ENCODE results near the gene SLC22A1. TPM values are rescaled to one million over a fixed set of nuclear protein-coding genes. Genes with fewer than 3 reads are reported as not detected.
A peak's percentile ranks its signal among the peaks of the same experiment; 100 is the strongest.

The SLC22A1 gene
- total RNA-seq, 1 donor from 2014 or later, result 2.0 TPM

GRCh38 chr6:160078883-160079685, 42.5 kb upstream of the SLC22A1 start:
- no peak overlapping the region for H3K27ac Mint-ChIP-seq
- peaks cover 57% of the 10 kb centered on the region for H3K36me3 Mint-ChIP-seq
- H3K4me1 Mint-ChIP-seq, result no peaks in the 10 kb centered on the region

GRCh38 chr6:160079686-160080043, 42.0 kb upstream of the SLC22A1 start:
- H3K27ac Mint-ChIP-seq, result no peak overlapping the region
- H3K4me1 Mint-ChIP-seq, result no peaks in the 10 kb centered on the region
- no peak overlapping the region for H3K4me3 Mint-ChIP-seq
- no peaks in the 10 kb centered on the region for H3K27me3 Mint-ChIP-seq (ENCODE audit: low read depth)
- H3K36me3 Mint-ChIP-seq, result peaks cover 58% of the 10 kb centered on the region
- peaks cover 6% of the 10 kb centered on the region for H3K9me3 Mint-ChIP-seq
- no peak for DNase-seq (ENCODE audit: low spot score in 2 of 2, unreplicated experiment in 2 of 2)
- no peak for TF ChIP-seq CTCF (IDR thresholded peaks at IDR 0.05; ENCODE audit: unreplicated experiment)

More at GRCh38 chr6:160078883-160079685, 42.5 kb upstream of the SLC22A1 start:
- DNase-seq (ENCODE audit: low spot score in 2 of 2, unreplicated experiment in 2 of 2), result no peak
- TF ChIP-seq CTCF (IDR thresholded peaks at IDR 0.05; ENCODE audit: unreplicated experiment), result no peak
- no peak overlapping the region for H3K4me3 Mint-ChIP-seq
- H3K27me3 Mint-ChIP-seq (ENCODE audit: low read depth), result no peaks in the 10 kb centered on the region
- peaks cover 6% of the 10 kb centered on the region for H3K9me3 Mint-ChIP-seq

DNA sequence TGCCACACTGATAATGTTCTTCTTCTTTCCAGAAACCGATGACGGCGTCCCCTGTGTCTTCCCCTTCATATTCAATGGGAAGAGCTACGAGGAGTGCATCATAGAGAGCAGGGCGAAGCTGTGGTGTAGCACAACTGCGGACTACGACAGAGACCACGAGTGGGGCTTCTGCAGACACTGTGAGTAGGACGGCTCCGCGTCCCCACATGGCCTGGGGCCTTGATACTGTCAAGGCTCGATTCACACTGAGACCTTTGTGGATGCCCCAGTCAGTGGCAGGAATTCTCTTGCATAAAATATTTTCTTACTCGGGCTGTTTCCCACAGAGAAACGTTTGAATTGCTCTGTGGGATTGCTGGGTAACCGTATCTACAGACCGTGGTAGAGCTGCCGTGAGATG, 41.5 kb upstream of the SLC22A1 start:
- Mint-ChIP-seq H3K27ac (no peak overlapping the region), H3K27me3 (ENCODE audit: low read depth) (no peaks in the 10 kb centered on the region)

DNA sequence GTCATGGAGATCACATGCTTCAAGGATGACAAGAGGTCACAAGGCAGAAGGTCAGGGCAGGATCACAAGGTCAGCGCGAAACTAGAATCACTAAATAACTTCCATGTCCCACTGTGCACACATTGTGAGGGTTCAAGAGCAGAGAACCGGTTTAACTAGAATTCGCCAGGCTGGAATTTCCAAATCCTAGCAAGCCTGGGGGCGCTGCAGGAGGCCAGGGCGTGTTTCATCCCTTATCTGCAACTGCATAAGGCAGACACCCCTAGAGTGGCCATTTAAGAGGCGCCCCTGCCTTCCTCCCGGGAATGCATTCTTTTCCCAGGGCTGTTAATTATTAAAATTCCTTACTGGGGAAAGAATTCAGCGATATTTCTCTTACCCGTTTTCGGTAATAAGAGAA, 40.2 kb upstream of the SLC22A1 start:
- Mint-ChIP-seq H3K4me3 (no peak overlapping the region), H3K9me3 (peaks cover 6% of the 10 kb centered on the region), H3K36me3 (peaks cover 63% of the 10 kb centered on the region), H3K27me3 (ENCODE audit: low read depth) (no peaks in the 10 kb centered on the region), H3K27ac (no peak overlapping the region), H3K4me1 (no peaks in the 10 kb centered on the region)
- no peak for DNase-seq (ENCODE audit: low spot score in 2 of 2, unreplicated experiment in 2 of 2)
- no peak for TF ChIP-seq CTCF (IDR thresholded peaks at IDR 0.05; ENCODE audit: unreplicated experiment)

More for the DNA sequence above, 41.5 kb upstream of the SLC22A1 start:
- Mint-ChIP-seq H3K36me3 (peaks cover 58% of the 10 kb centered on the region), H3K9me3 (peaks cover 6% of the 10 kb centered on the region), H3K4me1 (no peaks in the 10 kb centered on the region), H3K4me3 (no peak overlapping the region)
- TF ChIP-seq CTCF (IDR thresholded peaks at IDR 0.05; ENCODE audit: unreplicated experiment), result no peak
- no peak for DNase-seq (ENCODE audit: low spot score in 2 of 2, unreplicated experiment in 2 of 2)

- Mint-ChIP-seq H3K27me3 (ENCODE audit: low read depth) (no peaks in the 10 kb centered on the region), H3K27ac (peak overlapping the region; percentile 23)
These were observed 39.0 kb upstream of the SLC22A1 start for GRCh38 chr6:160082627-160083026.

More at GRCh38 chr6:160082627-160083026, 39.0 kb upstream of the SLC22A1 start:
- DNase-seq (ENCODE audit: low spot score in 2 of 2, unreplicated experiment in 2 of 2), result no peak
- TF ChIP-seq CTCF (IDR thresholded peaks at IDR 0.05; ENCODE audit: unreplicated experiment), result no peak
- Mint-ChIP-seq H3K4me3 (no peak overlapping the region), H3K9me3 (peaks cover 6% of the 10 kb centered on the region), H3K4me1 (no peaks in the 10 kb centered on the region), H3K36me3 (peaks cover 58% of the 10 kb centered on the region)
